Epithelial cell of esophagus (primary cell): ENCODE results near the gene ADAM23.

ENCODE experiments used
- DNase-seq: peaks from one replicate; pipeline ENCODE4 v3.0.0; 2010; ENCODE audit warnings: low read depth
- H3K4me3 ChIP-seq: 2 replicates; pipeline ENCODE4 v1.5.1; 2011; ENCODE audit warnings: mild to moderate bottlenecking, low read length, control low read depth
- TF ChIP-seq, protein P1 (sequence below): IDR thresholded peaks from 2 replicates; pipeline ENCODE4 v1.5.1; 2011; ENCODE audit warnings: low read depth, mild to moderate bottlenecking, low read length, control low read depth, inconsistent platforms; ENCODE audit not compliant: insufficient read depth; ENCODE audit errors: missing control alignments

ADAM23 gene

DNA sequence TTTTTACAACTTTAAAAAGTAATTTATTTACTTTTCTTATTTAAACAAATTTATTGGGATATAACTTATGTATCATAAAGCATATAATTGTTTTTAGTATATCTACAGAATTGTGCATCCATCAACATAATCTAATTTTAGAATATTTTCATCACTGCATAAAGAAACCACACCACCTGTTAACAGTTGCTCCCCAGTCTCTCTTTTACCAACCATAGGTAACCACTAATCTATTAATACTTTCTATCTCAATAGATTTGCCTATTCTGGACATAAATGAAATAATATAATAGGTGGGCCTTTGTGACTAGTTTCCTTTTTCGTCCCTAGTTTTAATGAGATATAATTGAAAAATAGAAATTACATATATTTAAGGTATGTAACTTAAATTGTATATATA lies 90.6 kb downstream of the ADAM23 start:
- TF ChIP-seq, protein P1, sequence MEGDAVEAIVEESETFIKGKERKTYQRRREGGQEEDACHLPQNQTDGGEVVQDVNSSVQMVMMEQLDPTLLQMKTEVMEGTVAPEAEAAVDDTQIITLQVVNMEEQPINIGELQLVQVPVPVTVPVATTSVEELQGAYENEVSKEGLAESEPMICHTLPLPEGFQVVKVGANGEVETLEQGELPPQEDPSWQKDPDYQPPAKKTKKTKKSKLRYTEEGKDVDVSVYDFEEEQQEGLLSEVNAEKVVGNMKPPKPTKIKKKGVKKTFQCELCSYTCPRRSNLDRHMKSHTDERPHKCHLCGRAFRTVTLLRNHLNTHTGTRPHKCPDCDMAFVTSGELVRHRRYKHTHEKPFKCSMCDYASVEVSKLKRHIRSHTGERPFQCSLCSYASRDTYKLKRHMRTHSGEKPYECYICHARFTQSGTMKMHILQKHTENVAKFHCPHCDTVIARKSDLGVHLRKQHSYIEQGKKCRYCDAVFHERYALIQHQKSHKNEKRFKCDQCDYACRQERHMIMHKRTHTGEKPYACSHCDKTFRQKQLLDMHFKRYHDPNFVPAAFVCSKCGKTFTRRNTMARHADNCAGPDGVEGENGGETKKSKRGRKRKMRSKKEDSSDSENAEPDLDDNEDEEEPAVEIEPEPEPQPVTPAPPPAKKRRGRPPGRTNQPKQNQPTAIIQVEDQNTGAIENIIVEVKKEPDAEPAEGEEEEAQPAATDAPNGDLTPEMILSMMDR = no peak
- DNase-seq = no peak
- no peak overlapping the region for H3K4me3 ChIP-seq

DNA sequence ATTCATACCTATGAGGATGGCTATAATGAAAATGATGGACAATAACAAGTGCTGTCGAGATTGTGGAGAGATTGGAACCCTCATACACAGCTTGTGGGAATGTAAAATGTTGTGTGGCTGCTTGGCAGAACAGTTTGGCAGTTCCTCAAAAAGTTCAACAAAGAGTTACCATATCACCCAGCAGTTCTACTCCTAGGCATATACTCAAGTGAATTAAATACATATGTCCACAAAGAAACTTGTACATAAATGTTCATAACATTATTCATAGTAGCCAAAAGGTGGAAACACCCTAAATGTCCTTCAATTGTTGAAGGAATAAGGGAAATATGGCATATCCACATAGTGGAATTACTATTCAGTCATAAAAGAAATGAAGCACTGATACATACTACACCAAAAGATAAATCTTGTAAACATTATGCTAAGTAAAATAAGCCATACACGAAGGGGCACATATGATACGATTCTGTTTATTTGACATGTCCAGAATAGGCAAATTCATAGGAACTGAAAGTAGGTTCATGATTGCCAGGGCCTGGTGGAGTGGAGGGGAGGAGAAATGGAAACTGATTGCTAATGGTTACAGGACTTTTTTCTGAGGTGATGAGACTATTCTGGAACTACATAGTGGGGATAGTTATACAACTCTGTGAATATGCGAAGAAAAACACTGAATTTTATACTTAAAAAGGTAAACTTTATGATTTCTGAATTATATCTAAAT lies 92.1 kb downstream of the ADAM23 start:
- no peak overlapping the region for H3K4me3 ChIP-seq
- TF ChIP-seq, protein P1 = no peak
- DNase-seq = no peak

DNA sequence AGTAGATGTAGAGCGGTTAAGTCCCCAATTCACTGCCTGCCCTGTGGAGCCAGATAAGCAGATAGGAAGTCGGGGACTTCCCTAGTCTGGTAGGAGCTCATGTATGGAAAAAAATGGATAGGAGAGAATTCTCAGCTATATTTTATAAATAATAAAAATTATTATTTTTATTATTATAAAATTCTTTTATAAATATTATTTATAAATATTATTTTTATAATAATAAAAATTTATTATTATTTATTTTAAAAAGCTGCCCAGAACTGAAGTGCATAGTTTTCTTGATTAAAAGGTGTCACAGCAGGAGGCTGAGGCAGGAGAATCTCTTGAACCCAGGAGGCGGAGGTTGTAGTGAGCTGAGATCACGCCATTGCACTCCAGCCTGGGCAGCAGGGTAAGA lies 97.4 kb downstream of the ADAM23 start:
- DNase-seq = no peak
- H3K4me3 ChIP-seq = no peak overlapping the region
- TF ChIP-seq, protein P1 = no peak

GRCh38 chr2:206543073-206543472 lies 99.7 kb downstream of the ADAM23 start:
- DNase-seq = no peak
- no peak overlapping the region for H3K4me3 ChIP-seq
- TF ChIP-seq, protein P1 = no peak

DNA sequence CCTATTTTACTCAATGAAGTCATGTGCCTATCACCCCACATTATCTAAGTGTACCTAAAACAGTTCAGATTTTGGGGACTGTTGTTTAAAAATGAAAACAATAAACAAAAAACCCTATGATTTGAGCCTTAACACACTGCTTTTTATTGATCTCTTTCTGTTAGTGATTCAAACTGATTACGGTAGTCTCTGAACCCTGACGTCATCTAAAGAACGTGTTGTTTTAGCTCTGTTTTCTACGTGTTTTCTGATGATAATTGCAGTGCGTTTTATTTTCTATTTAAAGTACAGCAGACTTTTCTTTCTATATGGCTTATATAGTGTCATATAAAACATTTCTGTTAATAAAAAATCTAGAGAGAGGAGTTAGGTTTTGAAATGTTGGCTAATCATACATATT lies 105.1 kb downstream of the ADAM23 start:
- no peak overlapping the region for H3K4me3 ChIP-seq
- no peak for DNase-seq
- TF ChIP-seq, protein P1 = no peak

- no peak for DNase-seq
- H3K4me3 ChIP-seq = no peak overlapping the region
- TF ChIP-seq, protein P1 = no peak
Observed at GRCh38 chr2:206555721-206556120, 112.4 kb downstream of the ADAM23 start.

GRCh38 chr2:206556357-206556949 lies 113.1 kb downstream of the ADAM23 start:
- peak; percentile 71 for DNase-seq
- TF ChIP-seq, protein P1 = peak; percentile 63
- H3K4me3 ChIP-seq = no peak overlapping the region
